Occipital lobe (tissue), 2 donors: ENCODE data around the gene ZDHHC3. TPM values are rescaled to one million over a fixed set of nuclear protein-coding genes. Genes with fewer than 3 reads are reported as not detected.
"Not testable (repeated sequence)": the region's sequence is repeated elsewhere in the genome, so short reads cannot be mapped to it uniquely, and the experiment has no call there.

Experiments
- DNase-seq: peaks from one replicate; lab custom pipeline; 2025; lab: John Stamatoyannopoulos, UW
- total RNA-seq: library from RNA; depleted of rRNA; stranded (reverse); fragments of >200 nt; gene quantifications from one replicate; pipeline ENCODE4 v1.2.3, GENCODE V29; 2014

Gene ZDHHC3
- total RNA-seq, 1 donor from 2014 or later: 41.8 TPM

- no peak for DNase-seq
Measured at GRCh38 chr3:44996556-44996969, 20.6 kb upstream of the ZDHHC3 start.

GRCh38 chr3:44995142-44995770 is 19.3 kb upstream of the ZDHHC3 start:
- DNase-seq: no peak

DNA sequence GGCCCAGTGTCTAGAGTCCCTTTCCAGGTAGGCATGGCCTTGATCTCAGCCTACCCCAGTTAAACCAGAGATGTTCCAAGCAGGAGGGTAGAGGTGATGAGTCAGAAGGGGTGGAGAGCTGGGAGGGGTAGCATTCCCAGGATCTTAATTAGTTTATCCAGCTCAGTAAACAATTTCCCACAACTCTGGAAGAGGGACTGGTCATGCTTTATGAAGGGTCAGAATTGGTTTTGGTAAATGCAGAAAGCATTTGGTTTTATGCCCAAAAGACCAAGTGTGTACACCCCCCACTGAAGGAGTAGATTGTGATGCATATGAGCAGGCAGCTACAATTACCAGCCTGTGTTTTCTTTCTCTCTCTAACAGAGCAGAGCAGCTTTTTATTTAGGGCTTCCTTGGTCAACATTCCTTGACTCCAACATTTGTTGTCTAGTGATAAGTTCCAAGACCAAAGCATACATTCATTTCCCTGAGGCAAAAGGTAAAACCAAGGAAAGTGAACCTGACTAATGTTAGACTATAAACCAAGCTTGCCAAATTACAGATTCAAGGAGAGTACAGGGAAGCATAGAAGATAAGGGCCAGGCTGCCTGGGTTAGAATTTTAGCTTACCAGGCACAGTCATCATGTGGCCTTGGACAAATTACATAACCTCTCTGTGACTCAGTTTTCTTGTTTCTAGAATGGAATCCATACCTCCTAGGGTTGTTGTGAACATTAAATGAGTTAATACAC is 17.7 kb upstream of the ZDHHC3 start:
- no peak for DNase-seq

DNA sequence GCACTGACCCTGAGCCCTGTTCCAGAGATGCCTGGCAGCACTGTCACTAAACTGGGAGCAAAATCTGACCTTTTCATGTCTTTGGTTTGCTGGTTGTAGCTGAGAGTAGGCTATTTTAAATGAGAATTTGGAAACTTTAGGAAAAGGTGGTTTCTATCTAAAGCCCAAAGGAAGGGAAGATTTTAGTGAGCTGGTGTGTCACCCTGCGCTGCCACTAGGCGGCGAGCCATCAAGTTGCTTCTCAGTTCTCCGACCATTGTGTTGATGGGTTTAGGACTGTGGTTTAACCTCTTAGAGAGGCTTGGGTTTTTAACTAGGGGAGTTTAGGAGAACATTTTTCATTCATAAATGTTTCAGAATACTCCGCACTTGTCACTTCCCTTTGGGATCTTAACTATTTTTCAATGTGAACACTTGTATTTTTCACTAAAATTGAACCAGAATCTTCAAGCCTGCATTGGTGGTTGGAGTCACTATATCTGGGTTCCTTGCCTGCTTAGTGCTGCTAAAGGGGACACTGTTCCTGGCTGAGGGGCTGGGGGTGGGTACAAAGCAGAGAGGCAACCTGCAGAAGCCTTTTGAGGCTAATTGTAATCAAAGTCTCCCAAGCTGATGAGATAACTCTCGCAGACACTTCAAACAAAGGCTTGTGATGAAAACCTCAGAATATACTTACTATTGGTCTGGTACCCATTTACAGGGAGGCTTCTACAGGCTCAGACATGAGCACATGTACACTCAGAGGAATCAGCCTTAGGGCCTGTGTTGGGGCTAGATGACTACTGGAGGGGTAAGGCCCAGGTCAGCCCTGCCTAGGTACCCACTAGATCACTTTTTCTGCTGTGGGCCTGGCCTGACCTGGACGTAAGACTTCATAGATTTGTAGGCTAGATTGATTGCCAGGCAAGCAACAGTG is 16.8 kb upstream of the ZDHHC3 start:
- DNase-seq: no peak

DNA sequence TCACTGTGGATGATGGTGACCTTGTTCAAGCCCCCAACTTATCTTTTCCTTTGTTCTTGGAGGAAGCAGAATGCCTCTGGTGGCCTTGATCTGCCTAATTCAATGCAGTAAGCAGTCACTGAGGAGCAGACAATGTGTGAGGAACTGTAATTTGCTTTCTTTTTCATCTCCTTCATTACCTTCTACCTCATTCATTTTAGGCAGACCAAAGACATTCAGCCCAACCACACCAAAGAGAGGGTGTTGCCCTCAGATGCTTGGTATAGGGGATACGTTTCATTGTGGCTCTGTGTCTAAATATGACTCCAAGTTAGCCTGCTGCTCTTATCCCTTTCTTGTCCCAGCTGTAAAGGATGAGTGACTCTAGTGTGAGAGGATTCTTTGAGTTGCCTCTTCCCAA is 15.4 kb upstream of the ZDHHC3 start:
- DNase-seq: no peak

DNA sequence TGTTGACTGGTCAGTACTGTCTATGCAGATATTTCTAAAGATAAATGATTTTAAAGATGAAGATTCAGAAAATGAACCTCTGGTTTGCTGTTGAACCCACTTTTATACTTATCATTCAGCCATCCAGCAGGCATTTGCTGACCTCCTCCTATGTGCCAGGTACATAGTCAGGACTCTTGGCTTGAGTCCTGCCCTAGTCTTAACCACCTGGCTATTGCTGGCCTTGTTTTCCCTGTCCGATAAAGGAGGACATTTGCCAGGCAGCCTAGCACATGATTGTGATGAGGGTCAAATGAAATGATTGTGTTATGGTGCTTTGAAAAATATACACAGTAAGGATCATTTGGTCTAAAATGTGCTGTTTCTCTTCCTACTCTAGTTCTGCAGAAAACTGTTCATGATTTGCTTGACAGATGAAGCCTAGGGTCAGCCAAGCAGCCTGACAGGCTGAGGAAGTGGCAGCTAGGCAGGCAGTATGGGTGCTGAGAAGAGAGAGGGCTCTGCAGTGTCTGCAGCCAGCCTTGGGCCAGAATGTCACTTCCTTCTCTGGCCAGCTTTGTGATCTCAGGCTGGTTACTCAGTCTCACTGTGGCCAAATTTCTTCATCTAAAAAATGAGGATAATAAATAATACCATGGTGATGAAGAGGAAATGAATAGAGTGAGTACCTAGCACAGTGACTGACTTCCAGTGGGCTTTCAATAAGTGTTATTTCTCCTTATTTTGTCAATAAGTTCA is 13.8 kb upstream of the ZDHHC3 start:
- no peak for DNase-seq

DNA sequence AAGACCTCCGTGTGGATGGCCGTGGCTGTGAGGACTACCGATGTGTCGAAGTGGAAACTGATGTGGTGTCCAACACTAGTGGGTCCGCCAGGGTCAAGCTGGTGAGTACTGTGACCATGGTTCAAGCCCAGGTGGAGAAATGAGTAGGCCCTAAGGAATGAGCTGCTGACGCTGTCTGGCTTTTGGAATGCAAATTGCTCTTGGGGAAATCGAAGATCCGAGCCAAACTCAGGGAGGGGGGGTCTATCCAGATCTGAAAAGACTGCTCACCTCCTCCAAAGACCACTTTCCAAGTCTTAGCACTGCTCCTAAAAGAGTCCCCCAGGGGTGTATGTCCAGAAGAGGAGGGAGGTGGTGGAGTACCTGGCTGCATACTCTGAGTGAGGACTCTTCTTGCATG is 13.2 kb upstream of the ZDHHC3 start:
- no peak for DNase-seq

GRCh38 chr3:44988073-44988472 is 12.1 kb upstream of the ZDHHC3 start:
- DNase-seq: no peak

DNA sequence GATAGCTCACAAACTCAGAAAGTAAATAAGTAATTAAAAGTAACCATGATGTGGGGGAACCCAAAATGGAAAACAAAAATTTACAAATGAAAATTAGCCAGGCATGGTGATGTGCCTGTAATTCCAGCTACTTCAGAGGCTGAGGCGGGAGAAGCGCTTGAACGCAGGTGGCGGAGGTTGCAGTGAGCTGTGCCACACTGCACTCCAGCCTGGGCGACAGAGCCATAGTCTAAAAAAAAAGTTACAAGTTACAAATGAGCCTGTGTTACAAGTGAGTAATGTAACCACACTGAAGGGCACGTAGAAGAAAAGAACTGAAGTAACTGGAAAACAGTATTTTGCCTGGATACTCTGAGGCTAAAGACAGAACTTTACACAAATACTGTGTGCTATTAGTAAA is 11.4 kb upstream of the ZDHHC3 start:
- DNase-seq: no peak

GRCh38 chr3:44986330-44986729 is 10.4 kb upstream of the ZDHHC3 start:
- DNase-seq: not testable (repeated sequence)

DNA sequence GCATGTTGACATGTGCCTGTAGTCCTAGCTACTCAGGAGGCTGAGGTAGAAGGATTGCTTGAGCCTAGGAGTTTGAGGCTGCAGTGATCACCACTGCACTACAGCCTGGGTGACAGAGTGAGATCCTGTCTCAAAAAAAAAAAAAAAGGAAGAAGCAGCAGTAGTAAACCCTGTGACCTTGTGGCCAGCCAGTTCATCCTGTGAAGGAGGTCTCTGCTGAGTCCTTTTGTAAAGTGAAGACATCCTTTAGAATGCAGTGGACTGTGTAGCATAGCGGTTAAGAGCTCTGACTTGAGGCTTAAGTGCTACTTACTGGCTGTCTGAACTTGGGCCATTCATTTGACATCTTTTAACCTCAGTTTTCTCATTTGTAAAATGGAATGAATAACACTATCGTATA is 8.4 kb upstream of the ZDHHC3 start:
- DNase-seq: no peak

DNA sequence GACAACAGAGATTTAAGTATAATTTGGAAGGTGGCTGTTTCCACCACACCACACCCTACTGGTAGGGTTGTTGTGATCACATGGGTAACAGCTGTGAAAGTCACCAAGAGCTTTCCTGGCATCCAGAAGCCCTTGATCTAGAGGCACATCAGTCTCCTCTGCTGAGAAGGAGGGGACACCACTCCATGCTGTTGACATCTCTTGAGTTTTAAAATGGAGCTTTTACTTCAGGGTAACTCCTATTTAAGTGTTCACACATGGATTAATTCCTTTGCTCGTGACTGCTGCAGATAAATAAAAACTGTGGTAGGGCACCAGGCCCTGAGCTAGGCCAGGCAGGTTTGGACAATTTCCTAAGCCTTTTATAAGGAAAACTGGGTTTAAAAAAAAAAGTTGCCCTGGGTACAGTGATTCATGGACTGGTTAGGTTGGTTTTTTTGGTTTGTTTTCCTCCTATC is 7.5 kb upstream of the ZDHHC3 start:
- no peak for DNase-seq

- DNase-seq: no peak
Measured at GRCh38 chr3:44982817-44983216, 6.8 kb upstream of the ZDHHC3 start.

- no peak for DNase-seq
Measured at GRCh38 chr3:44981751-44982150, 5.8 kb upstream of the ZDHHC3 start.

DNA sequence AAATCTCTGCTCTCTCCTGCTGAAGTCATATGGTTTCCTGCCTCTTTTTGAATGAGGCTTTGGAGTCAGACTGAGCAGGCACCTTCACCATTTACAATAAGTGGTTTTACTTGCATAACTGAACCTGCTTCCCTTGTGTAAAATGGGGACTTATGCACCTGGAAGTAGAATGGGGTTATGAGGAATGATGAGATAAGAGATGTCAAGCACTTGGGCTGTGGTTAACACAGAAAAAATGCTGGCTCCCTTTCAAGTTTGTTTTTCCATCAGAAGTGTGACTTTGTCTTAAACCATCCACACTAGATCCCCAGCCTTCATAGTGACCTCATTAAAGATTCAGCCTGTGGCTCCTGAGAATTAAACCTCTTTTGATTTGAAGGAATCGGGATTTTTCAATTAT is 5.2 kb upstream of the ZDHHC3 start:
- no peak for DNase-seq

DNA sequence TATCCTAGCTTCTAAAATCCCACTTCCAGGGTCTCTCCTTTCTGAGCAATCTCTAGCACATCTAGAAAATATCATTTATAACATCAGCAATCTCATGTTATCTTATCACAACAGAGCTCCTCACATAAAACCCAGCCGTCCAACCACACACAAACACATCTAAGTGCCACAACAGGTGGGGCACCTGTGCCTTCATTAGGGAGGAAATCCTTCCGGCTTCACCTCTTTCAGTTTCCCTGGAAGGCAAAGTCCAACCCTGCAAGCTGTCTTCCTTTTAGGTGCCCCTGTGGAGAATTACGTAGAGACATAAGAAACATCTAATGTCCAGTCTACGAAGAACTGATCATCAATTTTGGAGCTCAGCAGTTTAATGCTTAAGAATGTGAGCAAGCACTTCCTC is 1.6 kb downstream of the ZDHHC3 start:
- DNase-seq: no peak

GRCh38 chr3:44970926-44971490 is 5.0 kb downstream of the ZDHHC3 start:
- DNase-seq: no peak

DNA sequence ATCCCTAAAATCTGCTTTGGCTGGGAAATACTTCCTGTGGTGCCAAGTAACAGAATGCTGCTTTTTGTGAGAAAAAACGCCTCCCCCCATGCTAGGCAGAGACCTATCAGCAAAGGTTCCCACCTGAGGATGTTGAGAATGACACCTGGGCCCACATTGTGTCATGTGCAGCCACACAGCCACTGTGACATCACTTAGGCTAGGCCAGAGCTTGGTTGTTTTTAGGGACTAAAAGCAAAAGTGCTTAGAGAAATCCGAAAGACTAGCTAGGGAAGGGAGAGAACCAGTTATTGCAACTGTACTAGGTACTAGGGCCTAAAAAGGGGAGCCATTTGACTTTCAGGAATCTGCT is 6.2 kb downstream of the ZDHHC3 start:
- no peak for DNase-seq

DNA sequence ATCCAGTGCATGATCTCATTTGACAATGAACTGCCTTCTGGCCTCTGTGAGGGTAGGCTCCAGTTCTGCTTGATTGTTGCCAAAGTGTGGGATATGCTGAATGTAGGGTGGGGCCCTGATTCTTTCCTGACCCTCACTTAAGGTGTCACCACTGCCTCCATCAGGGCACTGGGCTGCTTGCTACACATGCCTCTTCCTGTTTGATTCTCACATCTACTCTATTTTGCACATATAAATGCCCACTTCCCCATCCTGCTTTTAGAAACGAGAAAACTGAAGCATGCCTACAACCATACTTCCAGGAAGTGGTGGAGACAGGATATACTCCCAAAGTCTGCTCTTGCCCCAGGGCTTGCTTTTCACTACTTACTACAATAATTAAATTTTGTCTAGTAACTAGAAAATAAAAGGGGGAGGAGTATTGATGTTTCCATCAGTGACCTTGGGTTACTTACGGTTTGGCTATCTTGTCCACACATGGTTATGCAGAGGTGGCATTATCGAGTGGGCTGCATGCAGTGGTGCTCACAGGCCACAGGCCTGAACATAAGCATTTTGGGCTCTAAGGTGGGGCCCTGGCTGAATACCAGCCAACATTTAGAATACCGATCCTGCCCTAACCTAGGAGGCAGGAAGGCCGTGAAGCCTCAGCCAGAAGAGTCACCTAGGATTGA is 6.7 kb downstream of the ZDHHC3 start:
- DNase-seq: no peak

GRCh38 chr3:44968447-44968858 is 7.5 kb downstream of the ZDHHC3 start:
- DNase-seq: no peak
